Duodenal mucosa (tissue), 2 donors: ENCODE data around the gene BEAN1.
"Not testable (repeated sequence)": the region's sequence is repeated elsewhere in the genome, so short reads cannot be mapped to it uniquely, and the experiment has no call there.

ENCODE experiments used
- H3K27ac ChIP-seq: one replicate; pipeline ENCODE4 v1.7.0; 2013; ENCODE audit warnings: low read depth, low read length
- H3K27me3 ChIP-seq, 2 donors: one replicate each; pipeline ENCODE4 v1.7.0; 2013; ENCODE audit warnings: low read length in 2 of 2, control low read depth in 1 of 2; ENCODE audit not compliant: insufficient read depth in 2 of 2, control insufficient read depth in 1 of 2
- H3K36me3 ChIP-seq, 2 donors: one replicate each; pipeline ENCODE4 v1.7.0; 2013; ENCODE audit warnings: low read length in 2 of 2, control low read depth in 1 of 2; ENCODE audit not compliant: insufficient read depth in 2 of 2, control insufficient read depth in 1 of 2
- H3K4me1 ChIP-seq, 2 donors: one replicate each; pipeline ENCODE4 v1.7.0; 2013; ENCODE audit warnings: low read length in 2 of 2, control low read depth in 1 of 2; ENCODE audit not compliant: insufficient read depth in 2 of 2, control insufficient read depth in 1 of 2
- H3K4me3 ChIP-seq, 2 donors: one replicate each; pipeline ENCODE4 v1.7.0; 2013; ENCODE audit warnings: low read length in 2 of 2, low read depth in 1 of 2
- H3K9ac ChIP-seq, 2 donors: one replicate each; pipeline ENCODE4 v1.7.0; 2013; ENCODE audit warnings: low read length in 2 of 2, low read depth in 1 of 2
- H3K9me3 ChIP-seq, 2 donors: one replicate each; pipeline ENCODE4 v1.7.0; 2013; ENCODE audit warnings: low read length in 2 of 2, control low read depth in 1 of 2; ENCODE audit not compliant: control insufficient read depth in 1 of 2

The BEAN1 gene

DNA sequence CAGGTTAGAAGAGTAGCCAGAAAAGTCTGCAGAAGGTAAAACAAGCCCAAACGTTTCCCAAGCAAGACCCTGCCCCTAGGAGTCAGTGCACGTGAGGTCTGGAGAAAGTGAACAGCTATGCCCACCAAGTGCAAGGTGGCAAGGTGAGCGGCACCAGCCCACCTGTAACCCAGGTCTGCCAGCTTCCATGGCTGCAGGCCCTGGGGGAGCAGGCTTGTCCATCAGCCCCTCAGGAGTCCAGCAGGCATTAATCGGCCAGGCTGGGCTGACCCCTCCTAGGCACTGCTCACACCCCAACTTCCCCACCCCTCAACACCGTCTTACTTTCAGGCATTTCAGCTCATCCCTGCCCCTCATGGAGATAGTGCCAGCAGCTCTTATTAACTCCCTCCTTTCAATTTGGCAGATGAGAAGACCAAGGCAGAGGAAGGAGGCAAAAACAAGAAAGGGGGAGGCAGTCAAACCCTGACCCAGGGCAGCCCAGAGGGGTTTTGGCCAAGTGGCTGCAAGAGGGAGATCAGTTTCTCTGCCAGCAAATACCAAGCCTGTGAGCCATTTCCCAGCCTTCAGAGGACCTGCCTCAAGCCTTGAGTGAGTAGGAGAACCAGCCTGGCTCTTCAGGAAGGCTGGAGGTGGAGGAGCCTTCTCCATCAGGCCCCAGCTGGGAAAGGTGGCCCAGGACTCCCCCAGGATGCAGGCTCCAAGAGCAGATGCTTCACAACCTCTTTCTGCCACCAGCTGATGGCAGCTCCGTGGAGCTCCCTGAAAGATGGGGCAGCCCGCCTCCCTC is 14.7 kb downstream of the BEAN1 start:
- no peak overlapping the region for H3K4me3 ChIP-seq
- H3K27me3 ChIP-seq = peaks cover 8% of the 10 kb centered on the region in 2 donors
- H3K9me3 ChIP-seq = no peaks in the 10 kb centered on the region
- no peaks in the 10 kb centered on the region for H3K36me3 ChIP-seq
- no peak overlapping the region for H3K27ac ChIP-seq
- no peak overlapping the region for H3K9ac ChIP-seq
- no peaks in the 10 kb centered on the region for H3K4me1 ChIP-seq

DNA sequence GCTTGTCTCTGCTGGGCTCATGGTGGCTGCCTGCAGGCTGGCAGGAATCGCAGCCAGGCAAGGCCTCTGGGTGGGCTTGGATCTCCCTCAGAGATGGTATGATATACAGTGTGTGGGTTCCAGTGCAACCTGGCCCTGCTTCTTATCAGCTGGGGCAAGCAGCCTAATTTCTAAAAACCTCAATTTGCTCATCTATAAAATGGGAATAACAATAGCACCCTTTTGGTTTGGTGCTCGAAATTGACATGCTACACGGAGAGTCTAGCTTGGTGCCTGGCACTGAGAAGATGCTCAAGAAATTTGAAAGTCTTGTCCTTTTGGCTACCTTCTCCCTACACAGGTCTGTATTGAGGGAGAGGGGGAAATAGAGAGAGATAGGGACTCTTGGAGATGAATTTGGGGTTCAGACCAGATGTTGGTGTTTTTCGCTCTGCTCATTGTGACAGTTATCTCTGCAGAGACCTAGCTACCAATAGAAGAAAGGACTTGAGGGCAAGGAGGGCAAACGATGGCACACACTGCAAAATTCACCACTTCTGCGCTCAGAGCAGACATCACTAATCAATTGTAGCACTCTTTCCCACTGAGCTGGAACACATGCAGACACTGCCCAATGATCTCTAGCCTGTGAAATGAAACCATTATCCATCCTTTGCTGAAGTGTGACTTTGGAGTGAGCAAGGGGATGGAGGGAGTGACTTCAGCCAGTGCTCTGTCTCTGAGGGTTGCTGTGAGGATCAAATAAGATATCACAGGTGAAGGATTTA is 15.6 kb downstream of the BEAN1 start:
- H3K4me3 ChIP-seq = no peak overlapping the region
- peaks cover 8 to 11% of the 10 kb centered on the region in 2 donors for H3K27me3 ChIP-seq
- H3K36me3 ChIP-seq = no peaks in the 10 kb centered on the region
- H3K4me1 ChIP-seq = no peaks in the 10 kb centered on the region
- no peak overlapping the region for H3K27ac ChIP-seq
- no peak overlapping the region for H3K9ac ChIP-seq
- no peaks in the 10 kb centered on the region for H3K9me3 ChIP-seq

DNA sequence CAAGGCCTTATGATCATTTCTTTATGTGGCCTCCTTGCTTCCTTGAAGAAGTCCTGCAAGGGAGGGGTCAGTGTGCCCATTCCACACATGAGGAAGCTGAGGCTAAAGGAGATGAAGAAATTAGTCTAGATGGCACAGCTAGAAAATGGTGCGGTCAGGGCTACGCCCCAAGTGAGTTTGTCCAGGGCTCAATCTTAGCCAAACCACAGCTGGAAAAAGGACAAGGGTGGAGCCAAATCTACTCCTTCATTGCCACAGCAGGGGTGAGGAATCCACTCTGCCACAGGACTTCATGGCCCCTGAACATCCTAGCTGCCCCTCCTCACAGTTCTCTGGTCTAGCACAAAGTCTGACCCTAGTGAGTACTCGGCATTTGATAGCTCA is 16.2 kb downstream of the BEAN1 start:
- H3K4me3 ChIP-seq = no peak overlapping the region
- no peak overlapping the region for H3K9ac ChIP-seq
- H3K9me3 ChIP-seq = no peaks in the 10 kb centered on the region
- no peaks in the 10 kb centered on the region for H3K4me1 ChIP-seq
- H3K27ac ChIP-seq = no peak overlapping the region
- H3K36me3 ChIP-seq = no peaks in the 10 kb centered on the region
- peaks cover 8 to 13% of the 10 kb centered on the region in 2 donors for H3K27me3 ChIP-seq

DNA sequence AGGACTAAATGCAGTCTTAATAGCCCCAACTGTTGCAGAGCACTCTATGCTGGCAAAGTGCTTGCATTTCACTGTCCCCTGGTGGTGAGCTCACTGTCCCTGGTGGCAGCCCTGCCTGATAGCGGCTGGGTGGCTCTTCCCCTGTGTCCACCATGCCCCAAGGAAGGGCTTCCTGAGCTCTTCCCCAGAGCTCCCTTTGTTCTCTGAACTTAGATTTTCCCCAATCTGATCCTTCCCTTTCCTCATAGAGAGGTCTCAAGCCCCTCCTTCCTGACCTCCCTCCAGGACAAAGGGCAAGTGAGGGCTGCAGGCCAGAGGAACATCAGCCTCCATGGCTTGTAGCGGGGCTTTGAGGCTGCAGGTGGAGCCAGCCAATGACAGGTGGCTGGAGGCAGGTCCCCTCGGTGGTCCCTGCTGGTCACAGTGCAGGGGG is 17.0 kb downstream of the BEAN1 start:
- no peaks in the 10 kb centered on the region for H3K36me3 ChIP-seq
- H3K4me3 ChIP-seq = no peak overlapping the region
- H3K9ac ChIP-seq = no peak overlapping the region
- H3K27ac ChIP-seq = no peak overlapping the region
- H3K4me1 ChIP-seq = no peaks in the 10 kb centered on the region
- H3K9me3 ChIP-seq = no peaks in the 10 kb centered on the region
- peaks cover 8 to 13% of the 10 kb centered on the region in 2 donors for H3K27me3 ChIP-seq

DNA sequence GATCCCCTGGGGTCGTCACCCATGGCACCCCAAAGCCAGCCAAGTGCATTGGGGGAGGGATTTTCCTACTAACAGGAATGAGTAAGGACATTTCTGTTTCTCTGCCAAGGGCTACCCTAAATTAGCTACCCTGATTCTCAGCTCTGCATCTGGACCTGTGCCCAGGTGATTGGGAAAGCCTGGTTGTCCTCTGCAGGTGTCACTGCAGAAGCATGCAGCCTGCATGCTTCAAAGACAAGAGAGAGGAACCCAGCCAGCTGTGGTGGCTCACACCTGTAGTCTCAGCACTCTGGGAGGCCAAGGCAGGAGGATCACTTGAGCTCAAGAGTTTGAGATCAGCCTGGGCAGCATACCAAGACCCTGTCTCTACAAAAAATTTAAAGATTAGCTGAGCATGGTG is 19.6 kb downstream of the BEAN1 start:
- Histone ChIP-seq H3K27me3 (peaks cover 8 to 13% of the 10 kb centered on the region in 2 donors), H3K4me1 (no peaks in the 10 kb centered on the region), H3K9ac (no peak overlapping the region), H3K4me3 (no peak overlapping the region), H3K36me3 (no peaks in the 10 kb centered on the region), H3K27ac (no peak overlapping the region), H3K9me3 (no peaks in the 10 kb centered on the region)

DNA sequence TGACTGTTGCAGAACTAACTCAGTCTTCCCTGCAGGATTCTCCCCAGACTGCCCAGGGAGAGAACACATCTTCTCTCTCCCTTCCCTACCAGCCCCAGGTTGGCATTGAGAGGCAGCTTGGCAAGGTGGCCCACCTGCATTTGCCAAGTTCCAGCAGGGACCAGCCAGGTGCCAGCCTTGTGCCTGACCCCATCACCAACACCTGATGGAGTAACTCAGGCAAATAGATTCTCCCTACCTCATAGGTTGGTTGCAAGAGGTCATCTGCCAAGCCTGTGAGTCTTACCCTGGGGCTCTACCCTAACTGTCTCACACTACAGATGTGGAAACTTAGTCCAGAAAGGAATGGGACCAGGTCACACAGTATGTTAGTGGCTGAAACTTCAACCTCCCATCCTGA is 20.4 kb downstream of the BEAN1 start:
- H3K27ac ChIP-seq = no peak overlapping the region
- H3K4me1 ChIP-seq = no peaks in the 10 kb centered on the region
- H3K4me3 ChIP-seq = no peak overlapping the region
- H3K36me3 ChIP-seq = no peaks in the 10 kb centered on the region
- no peak overlapping the region for H3K9ac ChIP-seq
- peaks cover under 1 to 13% of the 10 kb centered on the region in 2 donors for H3K27me3 ChIP-seq
- no peaks in the 10 kb centered on the region for H3K9me3 ChIP-seq

DNA sequence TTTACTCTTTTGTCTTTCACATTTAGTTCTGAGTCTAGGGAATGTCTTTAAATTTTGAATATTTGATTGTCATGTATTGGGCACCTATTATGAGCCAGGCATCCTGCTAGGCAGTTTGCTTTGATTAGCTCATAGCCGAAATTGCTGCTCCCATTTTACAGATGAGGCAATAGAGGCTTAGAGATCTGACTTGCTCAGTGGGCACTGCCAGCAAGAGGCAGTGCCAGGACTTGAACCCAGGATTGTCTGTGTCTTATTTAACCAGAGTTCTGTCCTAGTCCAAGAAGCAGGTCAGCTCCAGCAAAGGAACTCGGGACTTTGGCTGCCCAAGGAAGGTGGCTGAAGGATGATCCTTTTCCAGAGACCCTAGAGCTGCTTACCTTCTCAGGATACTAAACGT is 24.5 kb downstream of the BEAN1 start:
- Histone ChIP-seq H3K9me3 (no peaks in the 10 kb centered on the region), H3K27ac (no peak overlapping the region), H3K4me3 (no peak overlapping the region), H3K9ac (no peak overlapping the region), H3K36me3 (no peaks in the 10 kb centered on the region), H3K4me1 (no peaks in the 10 kb centered on the region), H3K27me3 (peaks cover 0 to 5% of the 10 kb centered on the region in 2 donors)

DNA sequence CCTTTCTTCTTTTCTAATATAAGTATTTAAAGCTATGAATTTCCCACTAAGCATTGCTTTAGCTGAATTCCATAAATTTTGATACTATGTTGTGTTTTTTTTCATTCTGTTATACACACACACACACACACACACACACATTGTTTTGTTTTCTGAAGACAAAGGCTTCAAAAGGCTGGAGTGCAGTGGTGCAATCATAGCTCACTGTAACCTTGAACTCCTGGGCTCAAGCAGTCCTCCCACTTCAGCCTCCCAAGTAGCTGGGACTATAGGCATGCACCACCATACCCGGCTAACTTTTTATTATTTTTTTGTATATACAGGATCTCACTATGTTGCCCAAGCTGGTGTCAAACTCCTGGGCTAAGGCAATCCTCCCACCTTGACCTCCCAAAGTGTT is 26.1 kb downstream of the BEAN1 start:
- H3K36me3 ChIP-seq, H3K27ac ChIP-seq, H3K27me3 ChIP-seq, H3K9ac ChIP-seq, H3K9me3 ChIP-seq, H3K4me1 ChIP-seq, H3K4me3 ChIP-seq: not testable (repeated sequence)

DNA sequence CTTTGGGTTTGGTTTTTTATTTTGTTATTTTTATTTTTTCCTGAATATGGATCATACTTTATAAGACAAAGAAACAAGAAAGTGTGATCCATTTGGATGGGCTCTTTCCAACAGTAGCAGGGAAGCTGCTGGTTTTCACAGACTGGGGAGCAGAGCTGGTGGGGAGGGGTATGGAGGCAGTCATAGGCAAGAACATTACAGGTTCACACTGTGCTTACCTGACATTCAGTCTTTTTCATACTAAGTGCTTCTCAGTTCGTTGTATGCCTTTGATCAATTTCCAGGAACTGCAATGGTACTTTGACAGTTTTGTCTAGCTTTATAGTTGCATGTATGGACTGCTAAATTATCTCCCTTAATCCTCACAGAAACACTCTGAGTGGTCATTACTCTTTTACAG is 27.7 kb downstream of the BEAN1 start:
- peaks cover 5 to 8% of the 10 kb centered on the region in 2 donors for H3K27me3 ChIP-seq
- no peak overlapping the region for H3K27ac ChIP-seq
- H3K9ac ChIP-seq = no peak overlapping the region
- H3K4me1 ChIP-seq = no peaks in the 10 kb centered on the region
- H3K36me3 ChIP-seq = no peaks in the 10 kb centered on the region
- no peaks in the 10 kb centered on the region for H3K9me3 ChIP-seq
- H3K4me3 ChIP-seq = no peak overlapping the region

DNA sequence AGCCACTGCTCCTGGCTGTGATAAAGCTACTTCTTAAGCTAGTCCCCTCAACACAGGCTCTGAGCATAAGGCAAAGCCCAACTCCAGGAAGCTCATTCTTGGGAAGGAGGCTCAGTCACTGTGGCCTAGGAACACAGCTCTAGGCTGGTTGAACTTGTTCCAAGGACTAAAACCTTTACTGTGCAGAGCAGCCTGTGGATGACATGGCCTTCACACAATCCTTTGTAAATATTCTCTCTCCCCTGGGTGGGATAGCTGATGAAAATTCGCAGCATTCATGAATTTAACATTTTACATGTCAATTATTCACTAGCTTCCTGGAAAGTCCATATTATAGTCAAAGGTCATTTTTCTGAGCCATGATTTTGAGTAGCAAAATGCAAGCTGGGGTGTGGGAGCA is 28.9 kb downstream of the BEAN1 start:
- H3K9me3 ChIP-seq = no peaks in the 10 kb centered on the region

More for the DNA sequence above, 28.9 kb downstream of the BEAN1 start:
- Histone ChIP-seq H3K36me3 (no peaks in the 10 kb centered on the region), H3K4me1 (no peaks in the 10 kb centered on the region), H3K27ac (no peak overlapping the region), H3K4me3 (no peak overlapping the region), H3K9ac (no peak overlapping the region), H3K27me3 (peaks cover 9 to 18% of the 10 kb centered on the region in 2 donors)
